Kidney epithelial cell (primary cell): ENCODE data around the gene MPHOSPH9. TPM values are rescaled to one million over a fixed set of nuclear protein-coding genes. Genes with fewer than 3 reads are reported as not detected.

Source experiments
- DNase-seq: peaks from one replicate; pipeline ENCODE4 v3.0.0-alpha.2; 2010; ENCODE audit warnings: low read depth
- H3K27me3 ChIP-seq: 2 replicates; pipeline ENCODE4 v1.6.0; 2011; ENCODE audit warnings: low read length; ENCODE audit not compliant: control insufficient read depth, insufficient read depth
- H3K36me3 ChIP-seq: 2 replicates; pipeline ENCODE4 v1.5.1; 2011; ENCODE audit warnings: low read length; ENCODE audit not compliant: control insufficient read depth, insufficient read depth
- H3K4me3 ChIP-seq: 2 replicates; pipeline ENCODE4 v1.5.1; 2011; ENCODE audit warnings: low read depth, mild to moderate bottlenecking, control low read depth, low read length
- CTCF ChIP-seq: IDR thresholded peaks from 2 replicates; pipeline ENCODE4 v1.5.1; 2011; ENCODE audit warnings: mild to moderate bottlenecking, moderate library complexity, low read length, control low read depth, inconsistent platforms; ENCODE audit not compliant: insufficient read depth, poor library complexity, severe bottlenecking
- total RNA-seq: library from RNA; depleted of rRNA; stranded (reverse); fragments of >200 nt; gene quantifications from 2 replicates; pipeline ENCODE4 v1.2.3, GENCODE V29; 2015

The MPHOSPH9 gene
- total RNA-seq, 1 donor from 2014 or later = 42.1 TPM

DNA sequence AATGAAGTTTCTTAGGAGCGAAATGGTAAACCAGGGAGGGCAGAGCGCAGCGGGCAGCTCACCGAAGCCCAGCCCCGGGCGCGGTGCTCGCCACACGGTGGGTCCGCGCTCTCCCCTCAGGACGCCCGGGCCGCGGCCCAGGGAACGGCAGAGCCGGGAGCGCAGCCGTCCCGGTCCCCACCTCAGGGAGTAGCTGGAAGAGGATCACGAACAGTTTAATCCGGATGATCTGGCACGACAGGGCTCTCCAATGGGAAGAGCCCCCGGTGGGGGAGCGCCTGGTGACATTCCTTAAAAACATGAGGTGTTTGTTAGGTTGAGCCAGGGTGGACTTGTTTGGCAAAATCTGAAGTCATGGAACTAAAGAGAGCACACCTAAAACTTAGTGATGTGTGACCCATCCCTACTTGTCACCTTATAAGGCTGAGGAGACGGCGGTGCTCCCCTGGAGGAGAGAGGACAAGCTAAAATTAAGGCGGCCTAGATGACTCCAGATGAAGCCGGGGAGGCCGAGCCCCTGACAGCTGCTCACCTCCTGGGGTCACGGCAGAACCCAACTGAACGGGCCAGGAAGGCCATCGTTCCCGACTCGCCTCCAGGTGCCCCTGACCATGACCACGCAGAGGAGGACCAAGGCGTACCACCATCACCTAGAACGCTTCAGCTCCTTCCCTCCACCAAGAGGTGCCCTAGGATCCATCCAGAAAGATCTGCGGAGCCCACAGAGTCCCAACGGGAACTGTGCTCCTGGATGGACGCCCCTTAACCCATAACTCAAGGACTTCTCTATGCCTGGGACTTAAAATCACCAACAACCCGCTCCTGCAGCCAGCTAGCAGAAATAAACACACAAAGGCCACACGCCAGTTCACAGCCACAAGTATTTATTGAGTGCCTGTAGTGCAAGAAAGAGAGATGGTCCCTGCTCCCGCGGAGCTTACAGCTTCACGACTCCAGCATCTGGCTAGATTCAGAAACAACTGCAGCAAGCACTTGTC lies 81.2 kb downstream of the MPHOSPH9 start:
- no peak for DNase-seq

GRCh38 chr12:123150744-123151456 lies 82.0 kb downstream of the MPHOSPH9 start, which contains the start of gene PITPNM2:
TSS of gene PITPNM2 (minus strand) at chr12:123151090. CDS start at chr12:123034590, 116,500 bp downstream.
- Histone ChIP-seq H3K36me3 (no peaks in the 10 kb centered on the region), H3K4me3 (peak within 1 kb of the TSS; percentile 74), H3K27me3 (no peaks in the 10 kb centered on the region)
- TF ChIP-seq CTCF = no peak
- DNase-seq = no peak

More for the DNA sequence above, 81.2 kb downstream of the MPHOSPH9 start:
- TF ChIP-seq CTCF = no peak
- peak overlapping the region; percentile 48 for H3K4me3 ChIP-seq
- H3K27me3 ChIP-seq = no peaks in the 10 kb centered on the region
- no peaks in the 10 kb centered on the region for H3K36me3 ChIP-seq

DNA sequence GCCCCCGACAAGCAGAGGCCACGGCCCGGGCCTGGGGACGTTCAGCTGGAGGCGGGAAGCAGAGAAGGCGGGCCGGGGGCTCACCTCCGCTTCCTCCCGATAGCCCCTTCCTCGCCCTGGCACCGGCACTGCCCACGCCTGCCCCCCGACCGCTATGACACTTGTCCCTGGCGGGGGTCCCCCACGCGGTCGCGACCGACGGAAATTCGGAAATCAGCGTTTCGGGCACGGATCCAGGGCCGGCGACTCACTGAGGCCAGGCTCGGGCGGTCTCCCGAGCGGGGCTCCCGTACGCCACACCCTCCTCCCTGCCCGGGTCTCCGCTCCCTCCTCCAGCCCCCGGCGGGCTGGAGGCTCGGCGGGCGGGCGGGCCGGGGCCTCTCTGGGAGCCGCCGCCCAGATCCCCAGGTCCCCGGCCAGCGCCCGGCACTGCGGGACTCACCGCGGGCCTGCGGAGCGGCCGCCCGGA lies 82.6 kb downstream of the MPHOSPH9 start:
- no peak for DNase-seq
- H3K27me3 ChIP-seq = no peaks in the 10 kb centered on the region
- H3K4me3 ChIP-seq = peak overlapping the region; percentile 74
- TF ChIP-seq CTCF = no peak
- H3K36me3 ChIP-seq = no peaks in the 10 kb centered on the region

DNA sequence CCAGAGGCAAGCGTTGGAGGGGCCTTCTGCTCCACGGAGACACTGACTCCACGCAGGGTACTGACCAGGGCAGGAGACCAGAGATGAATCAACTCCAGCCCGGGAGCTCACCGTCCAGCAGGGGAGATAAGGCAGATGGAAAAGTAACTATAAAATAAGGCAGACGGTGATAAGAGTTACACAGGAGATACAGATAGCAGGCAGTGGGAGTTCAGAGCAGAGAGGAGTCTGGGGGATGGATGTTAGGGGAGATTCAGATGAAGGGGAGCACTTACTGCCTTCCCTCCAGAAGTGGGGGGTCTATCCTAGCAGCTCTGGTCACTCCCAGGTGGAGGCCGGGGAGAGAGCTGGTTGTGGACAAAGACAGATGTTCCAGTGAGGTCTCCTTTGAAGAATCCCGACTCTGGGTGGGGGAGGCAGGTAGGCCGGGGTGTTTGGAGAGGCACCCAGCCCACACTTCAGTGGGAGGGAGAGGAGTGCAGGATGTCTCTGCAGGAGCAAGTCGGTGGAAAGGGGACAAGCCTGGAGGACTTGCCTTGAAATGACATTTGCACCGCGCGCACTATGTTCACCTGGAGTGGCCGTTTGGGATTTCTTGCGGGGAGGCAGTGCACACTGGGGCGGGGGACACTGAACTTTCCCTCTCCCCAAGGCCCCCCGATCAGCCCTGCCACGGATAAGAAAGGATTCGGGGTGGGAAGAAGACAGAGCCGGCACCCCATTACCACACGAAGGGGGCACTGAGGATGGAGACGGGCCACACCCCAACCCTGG lies 83.3 kb downstream of the MPHOSPH9 start:
- H3K4me3 ChIP-seq = peak overlapping the region; percentile 74
- H3K27me3 ChIP-seq = no peaks in the 10 kb centered on the region
- DNase-seq = no peak
- H3K36me3 ChIP-seq = no peaks in the 10 kb centered on the region
- no peak for TF ChIP-seq CTCF

DNA sequence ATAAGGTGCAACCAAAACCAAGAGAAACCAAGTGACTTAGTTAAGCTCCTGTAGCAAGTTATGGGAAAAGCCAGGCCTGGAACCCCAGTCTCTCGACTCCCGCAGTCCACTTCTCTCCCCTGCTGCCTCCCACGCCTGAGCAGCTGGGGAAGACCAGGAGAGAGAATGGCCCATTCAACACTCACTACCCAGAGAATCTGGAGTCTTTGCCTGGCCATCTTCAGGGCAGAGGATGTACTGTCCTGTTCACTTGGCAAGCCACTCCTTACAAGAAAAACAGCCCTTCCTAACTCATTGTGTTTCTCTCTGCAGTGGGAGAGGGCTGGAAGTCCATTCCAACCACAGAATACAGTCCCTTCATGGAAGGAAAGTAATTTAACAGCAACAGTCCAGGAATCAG lies 83.9 kb downstream of the MPHOSPH9 start:
- no peak for DNase-seq
- no peaks in the 10 kb centered on the region for H3K27me3 ChIP-seq
- TF ChIP-seq CTCF = no peak
- no peak overlapping the region for H3K4me3 ChIP-seq
- H3K36me3 ChIP-seq = no peaks in the 10 kb centered on the region
